ENCODE results near the gene RASAL3. TPM values are rescaled to one million over a fixed set of nuclear protein-coding genes. Genes with fewer than 3 reads are reported as not detected.

Gene RASAL3
- total and polyA plus RNA-seq, 4 donors: 0.76 to 1.5 (median 1.1) TPM

DNA sequence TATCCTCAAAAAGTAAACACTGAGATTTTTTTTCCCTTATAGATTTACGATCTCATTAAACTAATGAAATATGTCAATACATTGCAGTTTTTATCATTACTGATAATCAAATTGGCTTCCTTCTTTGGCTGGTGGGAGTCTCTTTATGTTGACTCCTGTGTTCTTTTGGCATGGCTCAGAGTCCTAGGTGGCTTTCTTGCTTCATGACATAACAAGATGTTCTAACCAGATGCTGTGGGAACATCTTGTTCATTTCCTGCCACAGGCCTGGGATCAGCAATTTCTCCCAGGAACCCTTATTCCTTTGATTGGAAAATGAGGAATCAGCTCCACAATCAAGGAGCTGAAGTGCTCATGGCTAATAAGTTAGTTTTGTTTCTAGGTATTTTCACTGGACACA, 30.8 kb upstream of the RASAL3 start:
- no peak overlapping the region for H3K9ac ChIP-seq (ENCODE audit: low read depth in 1 of 2, low read length in 2 of 2)
- H3K4me1 ChIP-seq (ENCODE audit: control insufficient read depth in 4 of 4, insufficient read depth in 4 of 4, low read length in 3 of 4): peaks cover 2 to 9% (median 5%) of the 10 kb centered on the region in 4 donors
- TF ChIP-seq, protein P1, sequence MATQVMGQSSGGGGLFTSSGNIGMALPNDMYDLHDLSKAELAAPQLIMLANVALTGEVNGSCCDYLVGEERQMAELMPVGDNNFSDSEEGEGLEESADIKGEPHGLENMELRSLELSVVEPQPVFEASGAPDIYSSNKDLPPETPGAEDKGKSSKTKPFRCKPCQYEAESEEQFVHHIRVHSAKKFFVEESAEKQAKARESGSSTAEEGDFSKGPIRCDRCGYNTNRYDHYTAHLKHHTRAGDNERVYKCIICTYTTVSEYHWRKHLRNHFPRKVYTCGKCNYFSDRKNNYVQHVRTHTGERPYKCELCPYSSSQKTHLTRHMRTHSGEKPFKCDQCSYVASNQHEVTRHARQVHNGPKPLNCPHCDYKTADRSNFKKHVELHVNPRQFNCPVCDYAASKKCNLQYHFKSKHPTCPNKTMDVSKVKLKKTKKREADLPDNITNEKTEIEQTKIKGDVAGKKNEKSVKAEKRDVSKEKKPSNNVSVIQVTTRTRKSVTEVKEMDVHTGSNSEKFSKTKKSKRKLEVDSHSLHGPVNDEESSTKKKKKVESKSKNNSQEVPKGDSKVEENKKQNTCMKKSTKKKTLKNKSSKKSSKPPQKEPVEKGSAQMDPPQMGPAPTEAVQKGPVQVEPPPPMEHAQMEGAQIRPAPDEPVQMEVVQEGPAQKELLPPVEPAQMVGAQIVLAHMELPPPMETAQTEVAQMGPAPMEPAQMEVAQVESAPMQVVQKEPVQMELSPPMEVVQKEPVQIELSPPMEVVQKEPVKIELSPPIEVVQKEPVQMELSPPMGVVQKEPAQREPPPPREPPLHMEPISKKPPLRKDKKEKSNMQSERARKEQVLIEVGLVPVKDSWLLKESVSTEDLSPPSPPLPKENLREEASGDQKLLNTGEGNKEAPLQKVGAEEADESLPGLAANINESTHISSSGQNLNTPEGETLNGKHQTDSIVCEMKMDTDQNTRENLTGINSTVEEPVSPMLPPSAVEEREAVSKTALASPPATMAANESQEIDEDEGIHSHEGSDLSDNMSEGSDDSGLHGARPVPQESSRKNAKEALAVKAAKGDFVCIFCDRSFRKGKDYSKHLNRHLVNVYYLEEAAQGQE (IDR thresholded peaks at IDR 0.05): no peak
- TF ChIP-seq, protein P2, sequence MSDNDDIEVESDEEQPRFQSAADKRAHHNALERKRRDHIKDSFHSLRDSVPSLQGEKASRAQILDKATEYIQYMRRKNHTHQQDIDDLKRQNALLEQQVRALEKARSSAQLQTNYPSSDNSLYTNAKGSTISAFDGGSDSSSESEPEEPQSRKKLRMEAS (IDR thresholded peaks at IDR 0.05): no peak
- TF ChIP-seq, protein P3, sequence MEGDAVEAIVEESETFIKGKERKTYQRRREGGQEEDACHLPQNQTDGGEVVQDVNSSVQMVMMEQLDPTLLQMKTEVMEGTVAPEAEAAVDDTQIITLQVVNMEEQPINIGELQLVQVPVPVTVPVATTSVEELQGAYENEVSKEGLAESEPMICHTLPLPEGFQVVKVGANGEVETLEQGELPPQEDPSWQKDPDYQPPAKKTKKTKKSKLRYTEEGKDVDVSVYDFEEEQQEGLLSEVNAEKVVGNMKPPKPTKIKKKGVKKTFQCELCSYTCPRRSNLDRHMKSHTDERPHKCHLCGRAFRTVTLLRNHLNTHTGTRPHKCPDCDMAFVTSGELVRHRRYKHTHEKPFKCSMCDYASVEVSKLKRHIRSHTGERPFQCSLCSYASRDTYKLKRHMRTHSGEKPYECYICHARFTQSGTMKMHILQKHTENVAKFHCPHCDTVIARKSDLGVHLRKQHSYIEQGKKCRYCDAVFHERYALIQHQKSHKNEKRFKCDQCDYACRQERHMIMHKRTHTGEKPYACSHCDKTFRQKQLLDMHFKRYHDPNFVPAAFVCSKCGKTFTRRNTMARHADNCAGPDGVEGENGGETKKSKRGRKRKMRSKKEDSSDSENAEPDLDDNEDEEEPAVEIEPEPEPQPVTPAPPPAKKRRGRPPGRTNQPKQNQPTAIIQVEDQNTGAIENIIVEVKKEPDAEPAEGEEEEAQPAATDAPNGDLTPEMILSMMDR (IDR thresholded peaks at IDR 0.05; ENCODE audit: low read depth, low read length, missing input control): no peak
- TF ChIP-seq TAF1 (conservative IDR thresholded peaks at IDR 0.05): no peak
- TF ChIP-seq SP1 (IDR thresholded peaks at IDR 0.05): no peak
- TF ChIP-seq, protein P4, sequence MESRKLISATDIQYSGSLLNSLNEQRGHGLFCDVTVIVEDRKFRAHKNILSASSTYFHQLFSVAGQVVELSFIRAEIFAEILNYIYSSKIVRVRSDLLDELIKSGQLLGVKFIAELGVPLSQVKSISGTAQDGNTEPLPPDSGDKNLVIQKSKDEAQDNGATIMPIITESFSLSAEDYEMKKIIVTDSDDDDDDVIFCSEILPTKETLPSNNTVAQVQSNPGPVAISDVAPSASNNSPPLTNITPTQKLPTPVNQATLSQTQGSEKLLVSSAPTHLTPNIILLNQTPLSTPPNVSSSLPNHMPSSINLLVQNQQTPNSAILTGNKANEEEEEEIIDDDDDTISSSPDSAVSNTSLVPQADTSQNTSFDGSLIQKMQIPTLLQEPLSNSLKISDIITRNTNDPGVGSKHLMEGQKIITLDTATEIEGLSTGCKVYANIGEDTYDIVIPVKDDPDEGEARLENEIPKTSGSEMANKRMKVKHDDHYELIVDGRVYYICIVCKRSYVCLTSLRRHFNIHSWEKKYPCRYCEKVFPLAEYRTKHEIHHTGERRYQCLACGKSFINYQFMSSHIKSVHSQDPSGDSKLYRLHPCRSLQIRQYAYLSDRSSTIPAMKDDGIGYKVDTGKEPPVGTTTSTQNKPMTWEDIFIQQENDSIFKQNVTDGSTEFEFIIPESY (IDR thresholded peaks at IDR 0.05): no peak
- no peak for TF ChIP-seq HNF4A (conservative IDR thresholded peaks at IDR 0.05)
- TF ChIP-seq YY1 (IDR thresholded peaks at IDR 0.05): no peak
- no peak for TF ChIP-seq RAD21 (IDR thresholded peaks at IDR 0.05)
- TF ChIP-seq, protein P5, sequence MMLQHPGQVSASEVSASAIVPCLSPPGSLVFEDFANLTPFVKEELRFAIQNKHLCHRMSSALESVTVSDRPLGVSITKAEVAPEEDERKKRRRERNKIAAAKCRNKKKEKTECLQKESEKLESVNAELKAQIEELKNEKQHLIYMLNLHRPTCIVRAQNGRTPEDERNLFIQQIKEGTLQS (IDR thresholded peaks at IDR 0.05): no peak
- TF ChIP-seq HNF4G (IDR thresholded peaks at IDR 0.05): no peak
- TF ChIP-seq JUND (IDR thresholded peaks at IDR 0.05): no peak
- no peak for TF ChIP-seq FOXA1 (IDR thresholded peaks at IDR 0.05)
- TF ChIP-seq EGR1 (IDR thresholded peaks at IDR 0.05; ENCODE audit: low read depth in 2 of 2): no peak
- TF ChIP-seq FOXA2 (IDR thresholded peaks at IDR 0.05): no peak
- TF ChIP-seq GABPA (IDR thresholded peaks at IDR 0.05 in 1 of 2, conservative IDR thresholded peaks at IDR 0.05 in 1 of 2): no peak
- TF ChIP-seq NR2F2 (IDR thresholded peaks at IDR 0.05): no peak
- TF ChIP-seq RXRA (IDR thresholded peaks at IDR 0.05): no peak
- DNase-seq (ENCODE audit: low spot score): no peak
- no peak overlapping the region for H3K27ac ChIP-seq (ENCODE audit: low read depth in 1 of 2, low read length in 2 of 2)
- no peaks in the 10 kb centered on the region for H3K27me3 ChIP-seq (ENCODE audit: control insufficient read depth in 4 of 4, insufficient read depth in 4 of 4, low read length in 3 of 4)
- H3K9me3 ChIP-seq (ENCODE audit: control insufficient read depth in 4 of 4, low read length in 3 of 4): no peaks in the 10 kb centered on the region
- no peaks in the 10 kb centered on the region for H3K36me3 ChIP-seq (ENCODE audit: control insufficient read depth in 4 of 4, insufficient read depth in 3 of 4, low read depth in 1 of 4, low read length in 3 of 4)
- WGBS: 96% methylated on average over 1 of the region's 1 CpG
- no peak overlapping the region for H3K4me3 ChIP-seq (ENCODE audit: low read depth in 1 of 3, low read length in 3 of 3)
